Keratinocyte (primary cell): Measurements from ENCODE around the gene CEP290.

Source experiments
- CTCF ChIP-seq, 3 experiments: IDR thresholded peaks in 1 of 3; conservative IDR thresholded peaks in 1 of 3; optimal IDR thresholded peaks in 1 of 3; 2 replicates in 2 of 3; 3 replicates in 1 of 3; pipeline versions ENCODE3 to v1.5.1; 2011; ENCODE audit warnings: low read length in 3 of 3, mild to moderate bottlenecking in 3 of 3, moderate library complexity in 2 of 3, control low read depth in 1 of 3, inconsistent platforms in 1 of 3; ENCODE audit not compliant: insufficient read depth in 2 of 3; ENCODE audit errors: extremely low read depth in 1 of 3
- EZH2 ChIP-seq: IDR thresholded peaks from one replicate; pipeline ENCODE4 v1.6.1; 2012; ENCODE audit warnings: inconsistent platforms, mild to moderate bottlenecking, low read length, moderate library complexity

DNA sequence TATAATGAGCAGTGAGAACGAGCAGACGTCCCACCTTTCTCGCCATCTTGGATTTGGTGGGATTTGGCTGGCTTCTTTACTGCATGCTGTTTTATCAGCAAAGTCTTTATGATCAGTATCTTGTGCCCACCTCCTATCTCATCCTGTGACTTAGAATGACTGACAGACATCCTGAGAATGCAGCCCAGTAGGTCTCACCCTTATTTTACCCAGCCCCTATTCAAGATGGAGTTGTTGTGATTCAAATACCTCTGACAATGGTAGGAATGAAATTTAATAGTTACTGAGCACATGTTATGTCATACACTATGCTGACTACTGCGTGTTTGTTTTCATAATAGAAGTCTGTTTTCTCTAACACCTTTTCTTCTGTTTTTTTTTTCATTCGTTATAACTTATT lies 2.1 kb upstream of the CEP290 start:
- TF ChIP-seq CTCF (optimal IDR thresholded peaks at IDR 0.05 in 1 of 3, IDR thresholded peaks at IDR 0.05 in 1 of 3, conservative IDR thresholded peaks at IDR 0.05 in 1 of 3; ENCODE audit: extremely low read depth in 1 of 3, insufficient read depth in 2 of 3, low read length in 3 of 3) (no peak), EZH2 (no peak)
